Esophagus (tissue), 2 donors: ENCODE measurements around the gene SLC66A3. TPM values are rescaled to one million over a fixed set of nuclear protein-coding genes. Genes with fewer than 3 reads are reported as not detected.
A peak's percentile ranks its signal among the peaks of the same experiment; 100 is the strongest.

Experiments
- H3K27ac ChIP-seq, 2 donors: one replicate each; pipeline ENCODE4 v1.5.1; 2013; ENCODE audit warnings: low read depth in 2 of 2, mild to moderate bottlenecking in 2 of 2, inconsistent platforms in 1 of 2, low read length in 1 of 2, moderate library complexity in 1 of 2
- H3K27me3 ChIP-seq, 2 donors: one replicate each; pipeline ENCODE4 v1.6.1; 2013; ENCODE audit warnings: low read length in 2 of 2, control low read depth in 1 of 2, mild to moderate bottlenecking in 1 of 2; ENCODE audit not compliant: insufficient read depth in 2 of 2, control insufficient read depth in 1 of 2
- H3K36me3 ChIP-seq, 2 donors: one replicate each; pipeline ENCODE4 v1.6.1; 2013; ENCODE audit warnings: low read length in 1 of 2; ENCODE audit not compliant: control insufficient read depth in 2 of 2, insufficient read depth in 2 of 2
- H3K4me1 ChIP-seq, 2 donors: one replicate each; pipeline ENCODE4 v1.6.1; 2013; ENCODE audit warnings: low read length in 1 of 2; ENCODE audit not compliant: control insufficient read depth in 2 of 2, insufficient read depth in 2 of 2
- H3K4me3 ChIP-seq, 2 donors: one replicate each; pipeline ENCODE4 v1.5.1; 2013; ENCODE audit warnings: low read length in 2 of 2, mild to moderate bottlenecking in 2 of 2, low read depth in 1 of 2, moderate library complexity in 1 of 2
- H3K9me3 ChIP-seq, 2 donors: one replicate each; pipeline ENCODE4 v1.6.1; 2013; ENCODE audit warnings: mild to moderate bottlenecking in 2 of 2, low read depth in 1 of 2, low read length in 1 of 2, moderate library complexity in 1 of 2; ENCODE audit not compliant: control insufficient read depth in 2 of 2, insufficient read depth in 1 of 2
- WGBS, 2 donors: extraction: QIAGEN DNeasy Blood & Tissue Kit; methylation state at CpG; one replicate each; pipeline ENCODE4 v1.1.7; 2013; 5-methylcytosine and 5-hydroxymethylcytosine counted together
- polyA plus RNA-seq, 2 donors: library from polyadenylated mRNA; stranded (reverse); fragments of 200-250 nt; gene quantifications; one replicate each; pipeline ENCODE4 v1.2.3, GENCODE V29; 2013
- donor health status: healthy with polysubstance abuse.
- donor health status: Bipolar disorder and iron deficiency.

The SLC66A3 gene
- polyA plus RNA-seq = 1 to 10 TPM; 8.0 to 9.6 TPM

- H3K4me3 ChIP-seq = peak within 1 kb of the TSS; percentile 49 to 72
- peak within 1 kb of the TSS; percentile 89 to 91 for H3K27ac ChIP-seq
- no peaks in the 10 kb centered on the region for H3K27me3 ChIP-seq
- H3K9me3 ChIP-seq = no peaks in the 10 kb centered on the region
- H3K4me1 ChIP-seq = peaks cover 3 to 5% of the 10 kb centered on the region in 2 donors
- 2% methylated on average over 52 to 71 of the region's 71 CpGs for WGBS, 2 donors
- no peaks in the 10 kb centered on the region for H3K36me3 ChIP-seq
Measured at GRCh38 chr2:11155381-11156035, at the start of gene SLC66A3. Gene SLC66A3, plus strand, starts transcription at chr2:11155467. Its CDS starts 80 bp downstream, at chr2:11155547.

- H3K36me3 ChIP-seq = no peaks in the 10 kb centered on the region
- no peaks in the 10 kb centered on the region for H3K9me3 ChIP-seq
- 91% methylated on average over 2 of the region's 2 CpGs for WGBS, 2 donors
- no peaks in the 10 kb centered on the region for H3K27me3 ChIP-seq
- H3K4me3 ChIP-seq = no peak overlapping the region
- H3K4me1 ChIP-seq = no peaks in the 10 kb centered on the region
- no peak overlapping the region for H3K27ac ChIP-seq
Measured at GRCh38 chr2:11109002-11109401, 46.3 kb upstream of the SLC66A3 start.

- H3K27me3 ChIP-seq = no peaks in the 10 kb centered on the region
- no peak overlapping the region for H3K4me3 ChIP-seq
- no peaks in the 10 kb centered on the region for H3K36me3 ChIP-seq
- H3K4me1 ChIP-seq = no peaks in the 10 kb centered on the region
- H3K27ac ChIP-seq = no peak overlapping the region
- H3K9me3 ChIP-seq = no peaks in the 10 kb centered on the region
- WGBS, 2 donors = 91 to 95% methylated on average over 9 of the region's 9 CpGs
Measured at GRCh38 chr2:11112870-11113428, 42.3 kb upstream of the SLC66A3 start.

- 86 to 92% methylated on average over 6 of the region's 6 CpGs for WGBS, 2 donors
- no peak overlapping the region for H3K27ac ChIP-seq
Measured at GRCh38 chr2:11117776-11118175, 37.5 kb upstream of the SLC66A3 start.

GRCh38 chr2:11118761-11119160 lies 36.5 kb upstream of the SLC66A3 start:
- WGBS, 2 donors = 73 to 86% methylated on average over 3 of the region's 3 CpGs
- Histone ChIP-seq H3K4me1 (peaks cover 0 to 2% of the 10 kb centered on the region in 2 donors), H3K27ac (no peak overlapping the region), H3K36me3 (no peaks in the 10 kb centered on the region), H3K27me3 (no peaks in the 10 kb centered on the region), H3K9me3 (no peaks in the 10 kb centered on the region), H3K4me3 (no peak overlapping the region)

More at GRCh38 chr2:11117776-11118175, 37.5 kb upstream of the SLC66A3 start:
- peaks cover 0 to 2% of the 10 kb centered on the region in 2 donors for H3K4me1 ChIP-seq
- no peaks in the 10 kb centered on the region for H3K36me3 ChIP-seq
- H3K27me3 ChIP-seq = no peaks in the 10 kb centered on the region
- H3K4me3 ChIP-seq = no peak overlapping the region
- H3K9me3 ChIP-seq = no peaks in the 10 kb centered on the region

GRCh38 chr2:11121099-11121822 lies 34.0 kb upstream of the SLC66A3 start:
- no peak overlapping the region for H3K27ac ChIP-seq
- no peaks in the 10 kb centered on the region for H3K36me3 ChIP-seq
- no peak overlapping the region for H3K4me3 ChIP-seq
- peaks cover 0 to 2% of the 10 kb centered on the region in 2 donors for H3K4me1 ChIP-seq
- whole genome bisulfite sequencing, 2 donors = 54 to 59% methylated on average over 8 of the region's 8 CpGs
- no peaks in the 10 kb centered on the region for H3K9me3 ChIP-seq
- H3K27me3 ChIP-seq = no peaks in the 10 kb centered on the region

GRCh38 chr2:11121823-11122155 lies 33.5 kb upstream of the SLC66A3 start:
- 69 to 73% methylated on average over 7 of the region's 7 CpGs for WGBS, 2 donors
- Histone ChIP-seq H3K27me3 (no peaks in the 10 kb centered on the region), H3K4me3 (no peak overlapping the region), H3K36me3 (no peaks in the 10 kb centered on the region), H3K27ac (no peak overlapping the region), H3K9me3 (no peaks in the 10 kb centered on the region), H3K4me1 (peaks cover 0 to 2% of the 10 kb centered on the region in 2 donors)

GRCh38 chr2:11122380-11122779 lies 32.9 kb upstream of the SLC66A3 start:
- H3K27me3 ChIP-seq = no peaks in the 10 kb centered on the region
- H3K4me3 ChIP-seq = no peak overlapping the region
- WGBS, 2 donors = 74 to 76% methylated on average over 9 of the region's 9 CpGs
- no peaks in the 10 kb centered on the region for H3K36me3 ChIP-seq
- peaks cover 0 to 2% of the 10 kb centered on the region in 2 donors for H3K4me1 ChIP-seq
- H3K27ac ChIP-seq = no peak overlapping the region
- no peaks in the 10 kb centered on the region for H3K9me3 ChIP-seq

GRCh38 chr2:11123001-11123809 lies 32.1 kb upstream of the SLC66A3 start:
- Histone ChIP-seq H3K27ac (no peak overlapping the region), H3K36me3 (no peaks in the 10 kb centered on the region), H3K9me3 (no peaks in the 10 kb centered on the region), H3K4me3 (no peak overlapping the region), H3K27me3 (no peaks in the 10 kb centered on the region), H3K4me1 (peaks cover 0 to 2% of the 10 kb centered on the region in 2 donors)
- 80 to 86% methylated on average over 12 of the region's 12 CpGs for WGBS, 2 donors
